HG02678 (cell line): ENCODE results near the gene SAMD4B.

Experiments used
- ATAC-seq: cut with Tn5 transposase; IDR thresholded peaks from one replicate; pipeline ENCODE4 v1.9.1; 2021; ENCODE audit warnings: mild to moderate bottlenecking, moderate library complexity; ENCODE audit not compliant: unreplicated experiment

The SAMD4B gene, protein sequence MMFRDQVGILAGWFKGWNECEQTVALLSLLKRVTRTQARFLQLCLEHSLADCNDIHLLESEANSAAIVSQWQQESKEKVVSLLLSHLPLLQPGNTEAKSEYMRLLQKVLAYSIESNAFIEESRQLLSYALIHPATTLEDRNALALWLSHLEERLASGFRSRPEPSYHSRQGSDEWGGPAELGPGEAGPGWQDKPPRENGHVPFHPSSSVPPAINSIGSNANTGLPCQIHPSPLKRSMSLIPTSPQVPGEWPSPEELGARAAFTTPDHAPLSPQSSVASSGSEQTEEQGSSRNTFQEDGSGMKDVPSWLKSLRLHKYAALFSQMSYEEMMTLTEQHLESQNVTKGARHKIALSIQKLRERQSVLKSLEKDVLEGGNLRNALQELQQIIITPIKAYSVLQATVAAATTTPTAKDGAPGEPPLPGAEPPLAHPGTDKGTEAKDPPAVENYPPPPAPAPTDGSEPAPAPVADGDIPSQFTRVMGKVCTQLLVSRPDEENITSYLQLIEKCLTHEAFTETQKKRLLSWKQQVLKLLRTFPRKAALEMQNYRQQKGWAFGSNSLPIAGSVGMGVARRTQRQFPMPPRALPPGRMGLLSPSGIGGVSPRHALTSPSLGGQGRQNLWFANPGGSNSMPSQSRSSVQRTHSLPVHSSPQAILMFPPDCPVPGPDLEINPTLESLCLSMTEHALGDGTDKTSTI

GRCh38 chr19:39341719-39342604 lies at the start of gene SAMD4B:
SAMD4B (plus strand) TSS chr19:39342421; CDS start chr19:39356894, 14,473 bp downstream.
- peak; percentile 90 for ATAC-seq

DNA sequence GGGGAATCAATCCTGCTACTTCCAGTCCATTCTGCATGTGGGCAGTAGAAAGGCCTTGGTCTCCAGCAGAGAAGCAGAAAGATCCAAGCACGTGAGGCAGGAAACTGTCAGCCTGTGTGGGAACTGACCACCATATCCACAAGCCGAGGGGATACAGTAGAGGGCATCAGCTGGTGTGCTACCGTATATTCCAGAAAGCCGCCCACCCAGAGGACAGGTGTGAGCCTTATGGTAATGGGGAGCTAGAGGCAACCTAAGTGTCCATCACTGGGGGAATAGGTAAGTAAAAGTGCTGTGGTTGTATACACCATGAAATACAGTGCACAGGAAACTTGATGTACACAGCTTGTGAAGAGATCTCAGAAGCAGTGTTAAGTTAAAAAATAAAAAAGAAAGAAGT lies 48.8 kb upstream of the SAMD4B start:
- ATAC-seq, result no peak

DNA sequence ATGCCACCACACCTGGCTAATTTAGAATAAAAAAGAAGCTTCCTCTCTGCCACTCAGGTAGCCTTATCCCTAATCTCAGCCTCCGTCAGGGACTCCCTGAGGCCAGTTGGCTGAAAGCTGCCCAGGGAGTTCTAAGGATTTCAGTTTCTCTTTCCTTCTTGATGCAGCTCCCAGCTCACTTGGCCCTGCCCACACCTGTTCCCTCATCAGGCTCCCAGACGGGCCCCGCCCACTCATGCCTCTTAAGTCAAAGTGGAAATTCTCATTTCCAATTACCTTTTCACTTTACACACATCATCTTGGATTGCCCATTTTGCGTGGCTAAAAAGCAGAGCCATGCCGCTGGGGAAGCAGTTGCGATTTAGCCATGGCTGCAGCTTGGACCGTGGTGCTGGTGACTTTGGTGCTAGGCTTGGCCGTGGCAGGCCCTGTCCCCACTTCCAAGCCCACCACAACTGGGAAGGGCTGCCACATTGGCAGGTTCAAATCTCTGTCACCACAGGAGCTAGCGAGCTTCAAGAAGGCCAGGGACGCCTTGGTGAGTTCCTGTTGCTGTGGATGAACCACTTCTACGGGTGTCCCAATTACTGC lies 46.1 kb upstream of the SAMD4B start, which contains the start of gene IFNL1:
Gene IFNL1 (plus strand): TSS at position 353 of the 591 bp plus-strand sequence. CDS start 15 bp downstream, at position 368.
- ATAC-seq, result no peak

GRCh38 chr19:39296906-39297305 lies 45.3 kb upstream of the SAMD4B start:
- no peak for ATAC-seq

- no peak for ATAC-seq
These were observed 44.1 kb upstream of the SAMD4B start for GRCh38 chr19:39297931-39298634.

DNA sequence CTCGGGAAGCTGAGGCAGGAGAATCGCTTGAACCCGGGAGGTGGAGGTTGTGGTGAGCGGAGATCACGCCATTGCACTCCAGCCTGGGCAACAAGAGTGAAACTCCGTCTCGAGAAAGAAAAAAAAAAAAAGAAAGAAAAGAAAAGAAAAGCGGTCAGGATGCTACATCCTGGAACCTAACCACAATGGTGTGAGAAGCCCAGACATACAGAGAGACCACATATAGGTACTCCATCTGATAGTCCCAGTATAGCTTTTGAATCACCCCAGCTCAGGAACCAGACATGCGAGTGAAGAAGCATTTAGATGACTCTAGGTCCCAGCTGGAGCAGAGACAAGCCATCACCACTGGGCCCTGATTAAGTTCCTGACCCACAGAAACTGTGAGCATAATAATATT lies 42.8 kb upstream of the SAMD4B start:
- no peak for ATAC-seq

DNA sequence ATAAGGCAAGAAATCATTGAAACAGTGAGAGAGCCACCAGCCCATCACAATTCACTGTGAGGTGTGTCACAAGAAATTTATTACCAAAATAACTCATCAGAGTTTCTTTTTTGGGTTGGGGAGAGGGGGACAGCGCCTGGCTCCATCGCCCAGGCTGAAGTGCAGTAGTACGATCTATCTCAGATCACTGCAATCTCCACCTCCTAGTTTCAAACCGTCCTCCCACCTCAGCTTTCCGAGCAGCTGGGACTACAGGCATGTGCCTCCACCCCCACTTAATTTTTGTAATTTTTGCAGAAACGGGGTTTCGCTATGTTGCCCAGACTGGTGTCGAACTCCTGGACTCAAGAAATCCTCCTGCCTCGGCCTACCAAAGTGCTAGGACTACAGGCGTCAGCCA lies 42.4 kb upstream of the SAMD4B start:
- no peak for ATAC-seq

- no peak for ATAC-seq
These were observed 41.2 kb upstream of the SAMD4B start for GRCh38 chr19:39301021-39301420.

GRCh38 chr19:39301562-39301961 lies 40.7 kb upstream of the SAMD4B start:
- ATAC-seq, result no peak

DNA sequence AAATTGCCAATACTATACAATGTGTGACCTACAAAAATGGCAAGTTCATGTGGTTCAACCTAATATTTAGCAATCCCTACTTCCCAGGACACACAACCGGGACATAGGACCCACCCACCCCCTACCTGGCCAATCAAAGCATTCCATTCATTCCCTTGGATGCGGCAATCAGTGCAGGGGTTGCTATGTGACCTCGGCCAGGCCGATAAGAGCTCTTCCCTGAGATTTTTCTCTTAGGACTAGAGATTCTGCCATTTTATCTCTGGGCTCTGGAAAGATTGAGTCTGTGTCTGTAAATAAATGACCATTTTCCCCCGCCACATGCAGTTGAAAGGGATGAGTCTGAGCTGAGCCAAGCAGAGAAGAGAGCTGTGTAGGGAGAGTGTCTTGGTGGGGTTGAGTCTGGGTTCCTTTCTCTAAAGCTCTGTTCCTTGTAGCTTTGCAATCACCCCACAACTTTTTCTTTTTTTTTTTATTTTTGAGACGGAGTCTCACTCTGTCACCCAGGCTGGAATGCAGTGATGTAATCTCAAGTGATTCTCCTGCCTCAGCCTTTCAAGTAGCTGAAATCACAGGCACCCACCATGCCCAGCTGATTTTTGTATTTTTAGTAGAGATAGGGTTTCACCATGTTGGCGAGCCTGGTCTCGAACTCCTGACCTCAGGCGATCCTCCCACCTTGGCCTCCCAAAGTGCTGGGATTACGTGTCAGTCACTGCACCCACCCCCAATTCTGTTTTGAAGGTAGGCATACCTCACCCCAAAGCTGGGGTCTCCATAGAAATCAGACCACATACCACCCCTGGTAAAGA lies 38.6 kb upstream of the SAMD4B start:
- ATAC-seq, result no peak

DNA sequence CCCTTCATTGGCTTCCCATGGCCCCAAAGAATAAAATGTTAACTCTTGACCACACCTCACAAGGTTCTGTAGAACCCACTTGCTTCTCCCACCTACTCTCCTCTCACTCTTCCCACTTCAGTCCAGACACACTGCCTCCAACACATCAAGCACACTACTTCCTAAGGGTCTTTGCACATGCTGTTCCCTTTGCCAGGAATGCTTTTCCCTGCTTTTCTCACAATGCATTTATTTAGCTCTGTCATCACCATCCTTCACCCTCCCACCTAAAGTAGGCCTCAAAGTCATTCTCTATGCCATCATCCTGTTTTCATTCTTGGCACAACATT lies 38.1 kb upstream of the SAMD4B start:
- no peak for ATAC-seq

GRCh38 chr19:39304701-39305571 lies 37.3 kb upstream of the SAMD4B start:
- ATAC-seq, result no peak

GRCh38 chr19:39306075-39306474 lies 36.1 kb upstream of the SAMD4B start:
- ATAC-seq, result no peak

GRCh38 chr19:39307046-39307821 lies 35.0 kb upstream of the SAMD4B start:
- ATAC-seq, result no peak

DNA sequence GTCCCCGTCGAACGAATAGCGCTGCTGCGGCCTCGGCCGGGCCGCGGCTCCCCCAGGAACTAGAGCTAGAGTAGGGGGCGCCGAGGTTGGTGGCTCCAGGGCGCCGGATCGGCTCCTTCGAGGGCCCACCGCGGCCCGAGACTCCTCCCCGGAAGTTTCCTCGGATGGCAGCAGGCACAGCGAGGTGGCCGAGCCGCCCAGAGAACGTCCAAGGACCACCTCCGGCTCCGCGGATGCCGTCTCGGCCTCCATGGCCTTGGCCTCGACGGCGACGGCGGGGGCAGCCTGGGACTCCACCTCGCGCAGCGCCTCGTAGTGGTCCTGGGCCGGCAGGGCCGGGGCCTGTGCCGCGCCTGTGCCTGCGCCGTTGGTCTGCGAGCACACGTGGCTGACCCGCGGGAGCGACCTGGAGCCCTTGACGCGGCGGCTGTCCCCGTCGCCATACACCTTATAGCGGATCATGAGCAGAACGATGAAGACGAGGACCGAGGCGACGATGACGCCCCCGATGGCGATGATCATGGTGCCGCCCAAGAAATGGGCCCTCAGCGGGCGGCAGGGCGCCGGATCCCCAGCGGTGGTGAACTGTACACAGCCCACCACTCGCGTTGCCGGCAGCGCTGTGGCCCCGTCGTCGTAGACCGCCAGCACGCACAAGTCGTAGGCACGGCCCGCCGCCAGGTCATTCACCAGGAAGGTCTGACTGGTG lies 34.2 kb upstream of the SAMD4B start:
- no peak for ATAC-seq

DNA sequence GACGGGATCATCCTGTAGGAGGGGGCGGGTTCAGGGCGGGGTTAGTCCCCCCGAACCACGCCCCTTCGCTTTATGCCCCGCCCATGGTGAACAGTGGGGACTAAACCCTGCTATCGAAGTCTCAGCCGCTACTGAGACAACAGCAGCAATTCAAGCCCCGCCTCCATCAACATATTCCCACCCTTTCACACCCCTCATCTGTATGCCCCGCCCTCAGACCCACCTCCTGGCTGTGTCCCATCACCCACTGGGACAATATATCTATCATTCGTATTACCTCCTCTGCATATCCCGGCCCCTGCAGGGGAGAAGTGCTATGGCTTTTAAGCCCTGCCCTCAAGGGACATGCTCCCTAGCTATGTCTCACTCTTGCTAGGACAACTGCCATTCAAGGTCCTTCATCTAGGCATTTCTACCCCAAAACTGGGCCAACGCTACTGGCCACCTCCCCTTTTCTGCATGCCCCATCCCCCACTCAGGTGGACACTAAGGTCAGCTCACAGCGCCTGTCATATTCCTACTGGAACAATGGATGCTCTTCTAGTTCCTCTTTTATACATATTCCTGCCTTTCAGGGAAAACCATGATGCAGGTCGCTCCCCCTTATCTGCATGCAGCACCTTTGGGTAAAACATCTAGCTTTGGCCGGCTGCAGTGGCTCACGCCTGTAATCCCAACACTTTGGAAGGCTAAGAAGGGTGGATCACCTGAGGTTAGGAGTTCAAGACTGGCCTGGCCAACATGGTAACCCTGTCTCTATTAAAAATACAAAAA lies 33.5 kb upstream of the SAMD4B start:
- ATAC-seq, result no peak
